GM19467 (cell line): ENCODE results near the gene WDR20.

ENCODE experiments used
- ATAC-seq: cut with Tn5 transposase; IDR thresholded peaks from one replicate; pipeline ENCODE4 v1.9.1; 2021; ENCODE audit warnings: mild to moderate bottlenecking, moderate library complexity; ENCODE audit not compliant: unreplicated experiment

WDR20 gene

GRCh38 chr14:102195446-102195845 is 55.7 kb downstream of the WDR20 start:
- ATAC-seq: no peak

- no peak for ATAC-seq
Measured at GRCh38 chr14:102196039-102196901, 56.6 kb downstream of the WDR20 start.

- no peak for ATAC-seq
Measured at GRCh38 chr14:102196902-102197230, 57.2 kb downstream of the WDR20 start.

- ATAC-seq: no peak
Measured at GRCh38 chr14:102197317-102197853, 57.7 kb downstream of the WDR20 start.

GRCh38 chr14:102200690-102201352 is 61.1 kb downstream of the WDR20 start:
- ATAC-seq: no peak

- no peak for ATAC-seq
Measured at GRCh38 chr14:102201353-102201738, 61.6 kb downstream of the WDR20 start.

GRCh38 chr14:102201776-102202175 is 62.1 kb downstream of the WDR20 start:
- ATAC-seq: no peak

- ATAC-seq: no peak
Measured at GRCh38 chr14:102202944-102203343, 63.2 kb downstream of the WDR20 start.

GRCh38 chr14:102203382-102203781 is 63.7 kb downstream of the WDR20 start:
- no peak for ATAC-seq

GRCh38 chr14:102205560-102205959 is 65.9 kb downstream of the WDR20 start:
- ATAC-seq: no peak

- no peak for ATAC-seq
Measured at GRCh38 chr14:102206918-102207317, 67.2 kb downstream of the WDR20 start.

- ATAC-seq: no peak
Measured at GRCh38 chr14:102207831-102208365, 68.2 kb downstream of the WDR20 start.

- ATAC-seq: no peak
Measured at GRCh38 chr14:102208741-102209140, 69.0 kb downstream of the WDR20 start.

- no peak for ATAC-seq
Measured at GRCh38 chr14:102209224-102209966, 69.7 kb downstream of the WDR20 start.

GRCh38 chr14:102210421-102211042 is 70.8 kb downstream of the WDR20 start:
- ATAC-seq: no peak

GRCh38 chr14:102211240-102211639 is 71.5 kb downstream of the WDR20 start:
- no peak for ATAC-seq

- no peak for ATAC-seq
Measured at GRCh38 chr14:102212356-102212755, 72.7 kb downstream of the WDR20 start.

GRCh38 chr14:102212845-102213244 is 73.1 kb downstream of the WDR20 start:
- ATAC-seq: no peak

GRCh38 chr14:102213470-102213869 is 73.8 kb downstream of the WDR20 start:
- no peak for ATAC-seq

- ATAC-seq: no peak
Measured at GRCh38 chr14:102213984-102214658, 74.4 kb downstream of the WDR20 start.
